Spleen (tissue), 7 donors: ENCODE results near the gene AK9.

ENCODE experiments used
- CTCF ChIP-seq, 11 experiments: fragments of 200-600 bp in 7 of 11; fragments of 450-650 bp in 4 of 11; sonication (generic) in 4 of 11; IDR thresholded peaks in 8 of 11; conservative IDR thresholded peaks in 3 of 11; 1 replicate in 7 of 11; 2 replicates in 4 of 11; pipeline versions ENCODE4 v1.4.0 to v1.8.0; 2016 to 2021; ENCODE audit warnings: antibody characterized with exemption in 11 of 11, inconsistent platforms in 4 of 11, mild to moderate bottlenecking in 1 of 11
- POLR2A ChIP-seq, 3 donors: fragments of 450-650 bp; IDR thresholded peaks; one replicate each; pipeline ENCODE4 v1.5.1; 2017; ENCODE audit warnings: antibody characterized with exemption in 3 of 3, mild to moderate bottlenecking in 1 of 3
- POLR2AphosphoS5 ChIP-seq, 3 donors: sonication (generic); formaldehyde crosslinking; IDR thresholded peaks; one replicate each; pipeline ENCODE4 v1.5.1; 2017; ENCODE audit warnings: antibody characterized with exemption in 3 of 3
- donor health status: DM: no; HTN: no; CAD: no; lungs with moderate emphysema.
- donor health status: DM: no; HTN: no; CAD: no.
- donor health status: DM: no; HTN: no; CAD: no.

DNA sequence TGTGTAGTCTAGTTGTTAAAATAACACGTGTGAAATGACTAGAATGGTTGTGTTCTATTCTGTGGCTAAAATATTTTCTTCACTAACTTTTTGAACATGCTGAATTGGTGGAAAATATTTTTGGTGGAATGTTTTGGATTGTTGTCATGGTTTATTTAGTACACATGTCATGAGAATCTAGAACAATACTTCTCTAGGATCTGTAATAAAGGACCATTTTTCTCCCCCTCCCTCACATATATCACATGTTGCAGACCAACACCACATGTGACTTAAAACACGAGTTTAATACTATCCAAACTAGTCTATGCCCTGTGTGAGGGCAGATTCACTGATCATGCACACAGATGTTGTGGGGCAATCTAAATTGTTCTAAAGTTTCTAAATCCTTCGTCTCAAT lies 29.3 kb upstream of the AK9 start:
- TF ChIP-seq CTCF (IDR thresholded peaks at IDR 0.05 in 8 of 11, conservative IDR thresholded peaks at IDR 0.05 in 3 of 11) (no peak), POLR2A (IDR thresholded peaks at IDR 0.05) (no peak), POLR2AphosphoS5 (IDR thresholded peaks at IDR 0.05) (no peak)
